GM12878 (cell line): ENCODE results near the gene CLSTN2. TPM values are rescaled to one million over a fixed set of nuclear protein-coding genes. Genes with fewer than 3 reads are reported as not detected.

ENCODE experiments used
- ATAC-seq: fragments of 200-7000 bp; cut with Tn5 transposase; 3 replicates; pipeline ENCODE4 v1.9.1; 2020; ENCODE audit warnings: mild to moderate bottlenecking, moderate library complexity
- BruUV-seq: library from RNA; stranded (reverse); fragments of 400-500 nt; replicated peaks from 2 replicates; lab custom pipeline; 2021; lab: Mats Ljungman, UMichigan
- CTCF ChIA-PET: fragments of 300-600 bp; sonication (Branson Sonifier 250); formaldehyde crosslinking; extraction: SDS; loops from one replicate; lab custom pipeline; 2021; ENCODE audit warnings: inconsistent platforms; lab: Yijun Ruan, JAX
- POLR2A ChIA-PET: fragments of 350-600 bp; formaldehyde crosslinking; extraction: SDS; loops from one replicate; lab custom pipeline; 2021; ENCODE audit warnings: inconsistent platforms; lab: Charles Lee
- RAD21 ChIA-PET: fragments of 300-600 bp; sonication (Branson Sonifier 250); formaldehyde crosslinking; loops from one replicate; lab custom pipeline; 2023; ENCODE audit warnings: antibody characterized with exemption; ENCODE audit not compliant: unreplicated experiment; lab: Charles Lee
- SMC1A ChIA-PET: fragments of 300-600 bp; sonication (Branson Sonifier 250); formaldehyde crosslinking; loops from one replicate; lab custom pipeline; 2023; ENCODE audit not compliant: unreplicated experiment, uncharacterized antibody; lab: Charles Lee
- DNase-seq: peaks from one replicate; pipeline ENCODE4 v3.0.0-alpha.2; 2011; ENCODE audit warnings: low read depth, low spot score
- FAIRE-seq: peaks from 3 replicates; lab custom pipeline; 2011; peaks lifted over from hg19 to GRCh38; lab: Jason Lieb, UNC
- H2AFZ ChIP-seq: 2 replicates; pipeline ENCODE4 v1.6.0; 2011; ENCODE audit warnings: low read depth, low read length, control low read depth; ENCODE audit not compliant: control insufficient read depth
- H3K27ac ChIP-seq: 2 replicates; pipeline ENCODE4 v1.5.1; 2011; ENCODE audit warnings: control low read depth; ENCODE audit not compliant: control insufficient read depth, insufficient read depth
- H3K27me3 ChIP-seq, 2 experiments: replicated peaks in 1 of 2; 2 replicates each; pipeline versions ENCODE4 v1.6.0 to v1.6.1; 2011; ENCODE audit warnings: low read length in 1 of 2; ENCODE audit not compliant: control insufficient read depth in 2 of 2, insufficient read depth in 2 of 2
- H3K36me3 ChIP-seq, 2 experiments: 2 replicates each; pipeline ENCODE4 v1.5.1; 2011; ENCODE audit warnings: low read length in 1 of 2; ENCODE audit not compliant: control insufficient read depth in 2 of 2, insufficient read depth in 2 of 2
- H3K4me1 ChIP-seq: 2 replicates; pipeline ENCODE4 v1.6.1; 2011; ENCODE audit warnings: mild to moderate bottlenecking, low read length, moderate library complexity, mixed read lengths; ENCODE audit not compliant: control insufficient read depth, insufficient read depth
- H3K4me2 ChIP-seq: 2 replicates; pipeline ENCODE4 v1.6.0; 2011; ENCODE audit warnings: control low read depth; ENCODE audit not compliant: control insufficient read depth, insufficient read depth
- H3K4me3 ChIP-seq: fragments of 200-600 bp; sonication (generic); 2 replicates; pipeline ENCODE4 v1.5.1; 2016
- H3K79me2 ChIP-seq: 2 replicates; pipeline ENCODE4 v1.6.0; 2011; ENCODE audit warnings: low read length; ENCODE audit not compliant: control insufficient read depth, insufficient read depth
- H3K9ac ChIP-seq: 2 replicates; pipeline ENCODE4 v1.8.0; 2011; ENCODE audit warnings: low read length, control low read depth, mixed read lengths; ENCODE audit not compliant: control insufficient read depth, insufficient read depth
- H3K9me3 ChIP-seq: replicated peaks from 3 replicates; pipeline ENCODE4 v1.5.1; 2011; ENCODE audit warnings: mild to moderate bottlenecking, low read length; ENCODE audit not compliant: control insufficient read depth, insufficient read depth
- H4K20me1 ChIP-seq: 2 replicates; pipeline ENCODE4 v1.6.0; 2011; ENCODE audit not compliant: control insufficient read depth, insufficient read depth
- BHLHE40 ChIP-seq, 2 experiments: fragments of 450-650 bp in 1 of 2; IDR thresholded peaks; 2 replicates each; pipeline ENCODE4 v1.6.1; 2011 to 2017; ENCODE audit warnings: low read depth in 2 of 2, borderline replicate concordance in 1 of 2, improper control_type of control experiment in 1 of 2, low read length in 1 of 2, mild to moderate bottlenecking in 1 of 2
- BMI1 ChIP-seq: fragments of 450-650 bp; IDR thresholded peaks from 2 replicates; pipeline ENCODE4 v1.6.1; 2016; ENCODE audit warnings: mild to moderate bottlenecking, moderate library complexity, borderline replicate concordance
- CHD2 ChIP-seq: IDR thresholded peaks from 2 replicates; pipeline ENCODE4 v1.6.1; 2011; ENCODE audit warnings: low read depth, low read length, improper control_type of control experiment, borderline replicate concordance
- EZH2 ChIP-seq: IDR thresholded peaks from 2 replicates; pipeline ENCODE4 v1.6.1; 2012; ENCODE audit warnings: low read depth, mild to moderate bottlenecking, control low read depth, inconsistent platforms, low read length, borderline replicate concordance; ENCODE audit not compliant: control insufficient read depth
- JUND ChIP-seq: IDR thresholded peaks from 2 replicates; pipeline ENCODE4 v1.6.1; 2012; ENCODE audit warnings: low read depth, mild to moderate bottlenecking, low read length, improper control_type of control experiment, moderate library complexity
- KDM1A ChIP-seq: fragments of 200-600 bp; sonication (generic); IDR thresholded peaks from 2 replicates; pipeline ENCODE4 v1.6.1; 2016; ENCODE audit warnings: borderline replicate concordance
- KLF5 ChIP-seq: fragments of 450-650 bp; IDR thresholded peaks from 2 replicates; pipeline ENCODE4 v1.6.1; 2014; ENCODE audit warnings: mild to moderate bottlenecking; ENCODE audit not compliant: partially characterized antibody
- MTA2 ChIP-seq: fragments of 450-650 bp; IDR thresholded peaks from 2 replicates; pipeline ENCODE4 v1.6.1; 2016; ENCODE audit warnings: low read depth, mild to moderate bottlenecking, moderate library complexity
- NFYA ChIP-seq: IDR thresholded peaks from 2 replicates; pipeline ENCODE4 v1.6.1; 2011; ENCODE audit warnings: low read depth, mild to moderate bottlenecking, low read length, improper control_type of control experiment, borderline replicate concordance
- NR2C1 ChIP-seq: fragments of 450-650 bp; IDR thresholded peaks from 2 replicates; pipeline ENCODE4 v1.6.1; 2017; ENCODE audit warnings: antibody characterized with exemption, mild to moderate bottlenecking, moderate library complexity
- NR2C2 ChIP-seq: IDR thresholded peaks from 2 replicates; pipeline ENCODE4 v1.6.1; 2011; ENCODE audit warnings: borderline replicate concordance, low read depth; ENCODE audit not compliant: control insufficient read depth, insufficient read length
- SPI1 ChIP-seq: IDR thresholded peaks from 2 replicates; pipeline ENCODE4 v1.6.1; 2011; ENCODE audit warnings: low read depth, mild to moderate bottlenecking, low read length, moderate library complexity, borderline replicate concordance; ENCODE audit not compliant: insufficient read depth
- TBL1XR1 ChIP-seq: IDR thresholded peaks from 2 replicates; pipeline ENCODE4 v1.6.1; 2012; ENCODE audit warnings: low read depth, low read length, improper control_type of control experiment
- ZBTB40 ChIP-seq: fragments of 450-650 bp; IDR thresholded peaks from 2 replicates; pipeline ENCODE4 v1.6.1; 2016; ENCODE audit warnings: mild to moderate bottlenecking, moderate library complexity, borderline replicate concordance
- ZSCAN29 ChIP-seq: fragments of 450-650 bp; IDR thresholded peaks from 2 replicates; pipeline ENCODE4 v1.6.1; 2017; ENCODE audit warnings: mild to moderate bottlenecking, moderate library complexity
- whole genome bisulfite sequencing: methylation state at CpG from one replicate; pipeline ENCODE4 v1.1.6; 2016; ENCODE audit warnings: low lambda C conversion rate; ENCODE audit not compliant: insufficient replicate concordance, insufficient coverage; ENCODE audit errors: missing lambda C conversion rate; 5-methylcytosine and 5-hydroxymethylcytosine counted together
- in situ Hi-C: fragments of 300-500 bp; cut with MboI; formaldehyde crosslinking; loops from 9 replicates; pipeline ENCODE4 v1.14.3; 2018; ENCODE audit warnings: mixed read lengths
- intact Hi-C: fragments of 100-400 bp; cut with micrococcal nuclease; formaldehyde crosslinking; loops from one replicate; pipeline ENCODE4 v1.14.2; 2022; ENCODE audit not compliant: unreplicated experiment
- polyA plus RNA-seq, 11 experiments: library from polyadenylated mRNA; depleted of rRNA in 4 of 11; unstranded in 6 of 11; stranded (reverse) in 5 of 11; fragments of >200 nt; fragmentation: Nextera tagmentation in 4 of 11; fragmentation: Illumina TruSeq in 1 of 11; extraction: Ambion mirVana in 4 of 11; extraction: Trizol in 1 of 11; gene quantifications; 1 replicate in 1 of 11; 2 replicates in 10 of 11; pipeline versions ENCODE4 v1.2.1 to v1.2.3, GENCODE V29; 2011 to 2016; ENCODE audit warnings: inconsistent platforms in 2 of 11, missing spikeins in 2 of 11, low read depth in 1 of 11
- total RNA-seq, 4 experiments: library from RNA; depleted of rRNA in 3 of 4; stranded (reverse); fragments of >200 nt in 3 of 4; fragmentation: Illumina TruSeq in 1 of 4; extraction: Trizol in 1 of 4; gene quantifications; 2 replicates each; pipeline versions ENCODE4 v1.2.1 to v1.2.3, GENCODE V29; 2013 to 2021
- TF ChIP-seq, protein P1 (sequence below): fragments of 450-650 bp; IDR thresholded peaks from 2 replicates; pipeline ENCODE4 v1.6.1; 2017; ENCODE audit warnings: low read depth, mild to moderate bottlenecking, moderate library complexity

Gene CLSTN2
- total and polyA plus RNA-seq, 10 of the 15 experiments (the other 5 are each of a cell fraction or from before 2014, with no cell fraction given): under 0.01 to 0.10 (median under 0.01) TPM; not detected in 5

DNA sequence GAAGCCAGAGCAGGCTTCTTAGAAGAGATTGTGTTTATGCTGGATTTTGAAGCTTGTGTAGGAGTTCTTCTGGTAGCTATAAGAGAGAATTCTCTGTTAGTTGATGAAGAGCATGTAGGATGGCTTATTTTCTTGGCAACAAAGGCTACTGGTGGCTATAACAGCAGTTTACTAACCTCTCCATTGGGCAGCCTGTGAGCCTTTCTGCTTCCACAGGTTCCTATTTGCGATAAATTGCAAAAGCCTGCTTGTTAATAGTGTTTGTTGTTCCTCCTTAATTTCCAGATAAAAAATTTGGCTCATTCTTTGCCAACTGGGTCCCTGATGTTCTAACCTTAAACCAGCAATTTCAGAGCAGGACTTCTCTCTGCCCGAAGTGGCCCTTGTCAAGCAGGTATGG lies 452.3 kb downstream of the CLSTN2 start (continued):
- TF ChIP-seq ZBTB40: no peak
- TF ChIP-seq BMI1: no peak
- TF ChIP-seq ZSCAN29: no peak
- TF ChIP-seq SPI1: no peak
- no peak for TF ChIP-seq NFYA
- TF ChIP-seq KLF5: no peak
- no peak for TF ChIP-seq CHD2

DNA sequence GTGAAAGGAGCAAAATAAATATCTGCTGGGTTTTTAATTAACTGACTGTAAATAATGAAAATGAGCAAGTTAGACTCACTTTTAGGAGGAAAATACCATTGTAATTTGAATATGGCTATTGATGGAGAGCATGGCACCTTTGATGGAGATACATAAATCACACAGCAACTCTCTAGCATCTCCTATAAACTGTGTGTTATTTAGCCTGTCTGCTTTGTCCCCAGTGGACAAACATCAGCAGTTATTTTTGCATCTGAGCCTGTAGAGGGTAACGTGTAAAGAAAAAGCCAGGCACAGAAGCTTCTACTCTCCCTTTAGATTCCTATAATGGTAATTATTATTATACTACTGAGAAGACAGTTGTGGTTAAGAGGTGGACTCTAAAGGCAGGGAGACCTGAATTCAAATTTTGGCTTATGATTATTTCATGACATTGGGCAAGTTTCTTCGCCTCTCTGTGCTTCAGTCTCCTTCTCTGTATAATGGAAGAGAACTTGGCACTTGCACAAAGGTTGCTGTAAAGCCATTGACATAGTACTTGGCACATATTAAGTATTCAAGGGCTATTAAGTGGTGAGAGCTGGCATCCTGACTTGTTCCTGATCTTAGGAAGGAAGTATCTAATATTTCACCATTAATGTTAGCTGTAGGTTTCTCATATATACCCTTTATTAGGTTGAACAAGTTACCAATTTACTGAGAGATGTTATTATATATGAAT lies 453.4 kb downstream of the CLSTN2 start:
- in situ Hi-C loops: no loop called here
- H3K27me3 ChIP-seq: no peaks in the 10 kb centered on the region
- no peak for ATAC-seq
- POLR2A ChIA-PET: no interaction called here
- H4K20me1 ChIP-seq: no peaks in the 10 kb centered on the region
- H3K27ac ChIP-seq: no peak overlapping the region
- no peak for FAIRE-seq
- no peaks in the 10 kb centered on the region for H3K36me3 ChIP-seq
- H3K4me2 ChIP-seq: no peak overlapping the region
- 0% methylated on average over 2 of the region's 2 CpGs for WGBS
- no peaks in the 10 kb centered on the region for H3K4me1 ChIP-seq
- no peak overlapping the region for H3K4me3 ChIP-seq
- SMC1A ChIA-PET: no interaction called here
- no peaks in the 10 kb centered on the region for H3K79me2 ChIP-seq
- CTCF ChIA-PET: no interaction called here
- RAD21 ChIA-PET: no interaction called here
- no peaks in the 10 kb centered on the region for H3K9me3 ChIP-seq
- no peak overlapping the region for H2AFZ ChIP-seq
- intact Hi-C loops: no loop called here
- no peak overlapping the region for H3K9ac ChIP-seq
- no TSS peak for BruUV-seq
- DNase-seq: no peak
- no peak for TF ChIP-seq JUND
- no peak for TF ChIP-seq NR2C1
- TF ChIP-seq TBL1XR1: no peak
- no peak for TF ChIP-seq NR2C2
- no peak for TF ChIP-seq EZH2
- TF ChIP-seq BHLHE40 (IDR thresholded peaks at IDR 0.05; ENCODE audit: borderline replicate concordance in 1 of 2, low read depth in 2 of 2, low read length in 1 of 2): no peak
- no peak for TF ChIP-seq KDM1A
- TF ChIP-seq MTA2: no peak
- TF ChIP-seq, protein P1, sequence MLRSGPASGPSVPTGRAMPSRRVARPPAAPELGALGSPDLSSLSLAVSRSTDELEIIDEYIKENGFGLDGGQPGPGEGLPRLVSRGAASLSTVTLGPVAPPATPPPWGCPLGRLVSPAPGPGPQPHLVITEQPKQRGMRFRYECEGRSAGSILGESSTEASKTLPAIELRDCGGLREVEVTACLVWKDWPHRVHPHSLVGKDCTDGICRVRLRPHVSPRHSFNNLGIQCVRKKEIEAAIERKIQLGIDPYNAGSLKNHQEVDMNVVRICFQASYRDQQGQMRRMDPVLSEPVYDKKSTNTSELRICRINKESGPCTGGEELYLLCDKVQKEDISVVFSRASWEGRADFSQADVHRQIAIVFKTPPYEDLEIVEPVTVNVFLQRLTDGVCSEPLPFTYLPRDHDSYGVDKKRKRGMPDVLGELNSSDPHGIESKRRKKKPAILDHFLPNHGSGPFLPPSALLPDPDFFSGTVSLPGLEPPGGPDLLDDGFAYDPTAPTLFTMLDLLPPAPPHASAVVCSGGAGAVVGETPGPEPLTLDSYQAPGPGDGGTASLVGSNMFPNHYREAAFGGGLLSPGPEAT: no peak
